Measurements from ENCODE around the gene UBAP1L. TPM values are rescaled to one million over a fixed set of nuclear protein-coding genes. Genes with fewer than 3 reads are reported as not detected.

Gene UBAP1L
- total RNA-seq, 1 experiment from 2014 or later, result 2.5 TPM

DNA sequence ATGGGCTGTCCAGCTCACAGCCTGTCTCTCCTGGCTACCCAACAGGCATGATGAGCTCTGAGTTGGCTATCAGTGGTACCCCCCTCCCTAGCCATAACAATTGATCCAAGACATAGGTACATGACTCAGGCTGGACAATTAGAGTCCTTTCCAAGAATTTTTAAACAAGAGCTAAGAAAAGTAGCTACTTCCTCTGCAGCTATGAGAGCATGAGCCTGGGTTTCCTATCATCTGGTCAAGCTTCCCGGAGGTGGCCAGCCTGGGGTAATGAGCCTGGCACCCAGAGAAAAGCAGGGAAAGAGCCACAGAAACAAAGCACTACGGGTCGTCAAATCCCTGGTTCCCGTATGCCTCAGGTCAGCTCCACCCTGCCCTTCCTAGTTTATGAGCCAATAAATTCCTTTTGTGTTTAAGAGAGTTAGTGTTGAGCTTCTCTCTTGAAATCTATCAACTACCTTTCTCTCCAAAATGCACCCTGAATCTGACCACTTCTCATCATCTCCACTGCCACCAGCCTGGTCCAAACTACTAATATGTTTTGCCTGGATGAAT is 72.1 kb downstream of the UBAP1L start:
- Histone ChIP-seq H3K36me3 (ENCODE audit: low read depth) (no peaks in the 10 kb centered on the region), H3K79me2 (ENCODE audit: low read depth) (no peaks in the 10 kb centered on the region), H3K9me2 (ENCODE audit: insufficient read depth) (no peaks in the 10 kb centered on the region), H3K9me3 (ENCODE audit: insufficient read depth, low read depth) (no peaks in the 10 kb centered on the region), H3K4me2 (no peak overlapping the region), H2AFZ (no peak overlapping the region), H4K20me1 (ENCODE audit: insufficient read depth) (no peaks in the 10 kb centered on the region), H3K4me1 (replicated peaks; ENCODE audit: insufficient read depth) (peaks cover 23% of the 10 kb centered on the region), H3K4me3 (no peak overlapping the region), H3F3A (ENCODE audit: insufficient read depth, low read depth) (peaks cover 16% of the 10 kb centered on the region), H3K27me3 (ENCODE audit: insufficient read depth, low read depth) (no peaks in the 10 kb centered on the region), H3K27ac (no peak overlapping the region)
- no peak for DNase-seq
- ChIA-PET CTCF (interaction anchor here (1.7 kb wide), 1 partner anchor 9 kb away, joined by 5 read pairs; no protein-coding TSS in a partner anchor), POLR2A (ENCODE audit: unreplicated experiment) (interaction anchor here (0.7 kb wide), 1 partner anchor 40 kb away, joined by 5 read pairs; no protein-coding TSS in a partner anchor)
- no peak for TF ChIP-seq EZH2 (IDR thresholded peaks at IDR 0.05; ENCODE audit: low read depth)
- TF ChIP-seq, protein P1, sequence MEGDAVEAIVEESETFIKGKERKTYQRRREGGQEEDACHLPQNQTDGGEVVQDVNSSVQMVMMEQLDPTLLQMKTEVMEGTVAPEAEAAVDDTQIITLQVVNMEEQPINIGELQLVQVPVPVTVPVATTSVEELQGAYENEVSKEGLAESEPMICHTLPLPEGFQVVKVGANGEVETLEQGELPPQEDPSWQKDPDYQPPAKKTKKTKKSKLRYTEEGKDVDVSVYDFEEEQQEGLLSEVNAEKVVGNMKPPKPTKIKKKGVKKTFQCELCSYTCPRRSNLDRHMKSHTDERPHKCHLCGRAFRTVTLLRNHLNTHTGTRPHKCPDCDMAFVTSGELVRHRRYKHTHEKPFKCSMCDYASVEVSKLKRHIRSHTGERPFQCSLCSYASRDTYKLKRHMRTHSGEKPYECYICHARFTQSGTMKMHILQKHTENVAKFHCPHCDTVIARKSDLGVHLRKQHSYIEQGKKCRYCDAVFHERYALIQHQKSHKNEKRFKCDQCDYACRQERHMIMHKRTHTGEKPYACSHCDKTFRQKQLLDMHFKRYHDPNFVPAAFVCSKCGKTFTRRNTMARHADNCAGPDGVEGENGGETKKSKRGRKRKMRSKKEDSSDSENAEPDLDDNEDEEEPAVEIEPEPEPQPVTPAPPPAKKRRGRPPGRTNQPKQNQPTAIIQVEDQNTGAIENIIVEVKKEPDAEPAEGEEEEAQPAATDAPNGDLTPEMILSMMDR (conservative IDR thresholded peaks at IDR 0.05), result no peak
- intact Hi-C loops (cut with micrococcal nuclease; ENCODE audit: unreplicated experiment), result no loop called here
- BruUV-seq (replicated peaks), result no TSS peak

Other genes starting within 250 kb of the UBAP1L start
- 14.2 and 17.5 TPM in 2 replicates for gene ANKDD1A, start 203.3 kb downstream of the UBAP1L start, total RNA-seq (2021)
- gene SPG21, start 125.3 kb downstream of the UBAP1L start, total RNA-seq (2021), result 88.3 and 91.7 TPM in 2 replicates
- gene MTFMT, start 85.6 kb downstream of the UBAP1L start, total RNA-seq (2021), result 16.0 and 24.9 TPM in 2 replicates
- not detected in 2 replicates for gene SLC51B, start 69.8 kb downstream of the UBAP1L start, total RNA-seq (2021)
- gene RASL12, start 47.2 kb downstream of the UBAP1L start, total RNA-seq (2021), result not detected in 2 replicates
- not detected in 2 replicates for gene KBTBD13, start 38.5 kb downstream of the UBAP1L start, total RNA-seq (2021)
- 29.1 and 31.4 TPM in 2 replicates for gene PDCD7, start 18.6 kb upstream of the UBAP1L start, total RNA-seq (2021)
- gene CLPX, start 70.1 kb upstream of the UBAP1L start, total RNA-seq (2021), result 41.0 and 44.1 TPM in 2 replicates
- 0.07 and 0.08 TPM in 2 replicates for gene CILP, start 96.3 kb upstream of the UBAP1L start, total RNA-seq (2021)
- gene PARP16, start 171.7 kb upstream of the UBAP1L start, total RNA-seq (2021), result 12.3 TPM in 2 replicates
- not detected in 2 replicates for gene RNU5A-1, start 180.9 kb upstream of the UBAP1L start, total RNA-seq (2021)
- not detected in 2 replicates for gene RNU5B-1, start 189.5 kb upstream of the UBAP1L start, total RNA-seq (2021)